GM23338 (cell line): ENCODE results near the gene TLDC2. TPM values are rescaled to one million over a fixed set of nuclear protein-coding genes. Genes with fewer than 3 reads are reported as not detected.
"Not testable (repeated sequence)": the region's sequence is repeated elsewhere in the genome, so short reads cannot be mapped to it uniquely, and the experiment has no call there.

ENCODE experiments used
- ATAC-seq: fragments of 200-7000 bp; cut with Tn5 transposase; 3 replicates; pipeline ENCODE4 v1.9.1; 2020
- DNase-seq: peaks from one replicate; pipeline ENCODE4 v3.0.0-alpha.2; 2015; ENCODE audit warnings: low spot score
- H2AFZ ChIP-seq: fragments of 200-600 bp; sonication (generic); 2 replicates; pipeline ENCODE4 v1.8.0; 2016; ENCODE audit warnings: antibody characterized with exemption, mild to moderate bottlenecking, moderate library complexity
- H3F3A ChIP-seq: fragments of 200-600 bp; sonication (generic); replicated peaks from 2 replicates; pipeline ENCODE4 v1.8.0; 2017; ENCODE audit warnings: antibody characterized with exemption, mixed run types, low read depth
- H3K27ac ChIP-seq: fragments of 200-600 bp; sonication (generic); 2 replicates; pipeline ENCODE4 v1.6.1; 2016; ENCODE audit warnings: low read depth
- H3K27me3 ChIP-seq: fragments of 200-600 bp; sonication (generic); 2 replicates; pipeline ENCODE4 v1.8.0; 2016; ENCODE audit warnings: mild to moderate bottlenecking, mixed run types, moderate library complexity; ENCODE audit not compliant: insufficient read depth
- H3K36me3 ChIP-seq: fragments of 200-600 bp; sonication (generic); 2 replicates; pipeline ENCODE4 v1.8.0; 2016; ENCODE audit warnings: mild to moderate bottlenecking; ENCODE audit not compliant: insufficient read depth
- H3K4me1 ChIP-seq: fragments of 200-600 bp; sonication (generic); 2 replicates; pipeline ENCODE4 v1.8.0; 2016; ENCODE audit warnings: mild to moderate bottlenecking, moderate library complexity; ENCODE audit not compliant: insufficient read depth
- H3K4me2 ChIP-seq: fragments of 200-600 bp; sonication (generic); 2 replicates; pipeline ENCODE4 v1.7.1; 2017; ENCODE audit warnings: mixed run types
- H3K4me3 ChIP-seq: fragments of 200-600 bp; sonication (generic); 2 replicates; pipeline ENCODE4 v1.6.1; 2016; ENCODE audit warnings: mixed run types
- H3K79me2 ChIP-seq: fragments of 200-600 bp; sonication (generic); replicated peaks from 2 replicates; pipeline ENCODE4 v1.8.0; 2017; ENCODE audit warnings: mild to moderate bottlenecking; ENCODE audit not compliant: insufficient read depth
- H3K9me2 ChIP-seq: fragments of 200-600 bp; sonication (generic); 2 replicates; pipeline ENCODE4 v1.8.0; 2017; ENCODE audit not compliant: insufficient read depth
- H4K20me1 ChIP-seq: fragments of 200-600 bp; sonication (generic); replicated peaks from 2 replicates; pipeline ENCODE4 v1.8.0; 2017; ENCODE audit warnings: mild to moderate bottlenecking; ENCODE audit not compliant: insufficient read depth
- H3K27ac Mint-ChIP-seq: 2 replicates; pipeline ENCODE4 v1.8.0; 2020; ENCODE audit warnings: inconsistent platforms, mild to moderate bottlenecking, moderate library complexity, mixed read lengths
- H3K27me3 Mint-ChIP-seq: 3 replicates; pipeline ENCODE4 v1.8.0; 2022; ENCODE audit warnings: low read depth, mild to moderate bottlenecking, moderate library complexity, mixed read lengths, inconsistent platforms; ENCODE audit not compliant: insufficient read depth, poor library complexity
- H3K36me3 Mint-ChIP-seq: 3 replicates; pipeline ENCODE4 v1.8.0; 2021; ENCODE audit warnings: low read depth, mild to moderate bottlenecking, inconsistent platforms, moderate library complexity, mixed read lengths
- H3K4me1 Mint-ChIP-seq: 3 replicates; pipeline ENCODE4 v1.8.0; 2020; ENCODE audit warnings: mild to moderate bottlenecking, inconsistent platforms, mixed read lengths
- H3K4me3 Mint-ChIP-seq: 3 replicates; pipeline ENCODE4 v1.8.0; 2021; ENCODE audit warnings: moderate library complexity, mild to moderate bottlenecking, inconsistent platforms, mixed read lengths
- H3K9me3 Mint-ChIP-seq: 3 replicates; pipeline ENCODE4 v1.8.0; 2020; ENCODE audit warnings: moderate library complexity, mild to moderate bottlenecking, inconsistent platforms, mixed read lengths
- NANOG ChIP-seq: IDR thresholded peaks from 2 replicates; pipeline ENCODE4 v1.6.1; 2016; ENCODE audit warnings: antibody characterized with exemption, borderline replicate concordance
- ZNF462 ChIP-seq: fragments of 250-450 bp; sonication (Bioruptor Pico); IDR thresholded peaks from 2 replicates; pipeline ENCODE4 v1.5.0; 2020; ENCODE audit warnings: mild to moderate bottlenecking, moderate library complexity
- polyA plus RNA-seq: library from polyadenylated mRNA; unstranded; fragments of >200 nt; fragmentation: Nextera tagmentation; extraction: Ambion mirVana; gene quantifications from 2 replicates; pipeline ENCODE4 v1.2.1, GENCODE V29; 2016
- total RNA-seq: library from RNA; depleted of rRNA; stranded (reverse); fragments of >200 nt; shearing (Covaris generic); gene quantifications from 2 replicates; pipeline ENCODE4 v1.2.3, GENCODE V29; 2014

TLDC2 gene
- total and polyA plus RNA-seq, 2 experiments from 2014 or later = 0.16 to 0.38 TPM

- H3K27me3 Mint-ChIP-seq, H3K36me3 Mint-ChIP-seq, H3K9me2 ChIP-seq, H3K4me1 Mint-ChIP-seq, H3K4me3 ChIP-seq, H3F3A ChIP-seq, H3K27ac Mint-ChIP-seq, H3K27me3 ChIP-seq, ATAC-seq, H3K36me3 ChIP-seq, H3K9me3 Mint-ChIP-seq, H2AFZ ChIP-seq, H4K20me1 ChIP-seq, H3K4me1 ChIP-seq, H3K4me3 Mint-ChIP-seq, H3K79me2 ChIP-seq, DNase-seq, H3K27ac ChIP-seq, H3K4me2 ChIP-seq: not testable (repeated sequence)
Observed at GRCh38 chr20:36875093-36875492, 845 bp upstream of the TLDC2 start.

- Mint-ChIP-seq H3K9me3 (no peaks in the 10 kb centered on the region), H3K36me3 (no peaks in the 10 kb centered on the region), H3K4me3 (no peak overlapping the region), H3K4me1 (no peaks in the 10 kb centered on the region), H3K27me3 (no peaks in the 10 kb centered on the region), H3K27ac (no peak overlapping the region)
- Histone ChIP-seq H3K27ac (no peak overlapping the region), H3K4me3 (no peak overlapping the region), H3K4me2 (no peak overlapping the region), H3K27me3 (no peaks in the 10 kb centered on the region), H2AFZ (no peak overlapping the region), H3K4me1 (no peaks in the 10 kb centered on the region), H3K79me2 (no peaks in the 10 kb centered on the region), H4K20me1 (no peaks in the 10 kb centered on the region), H3K36me3 (no peaks in the 10 kb centered on the region), H3F3A (no peaks in the 10 kb centered on the region), H3K9me2 (no peaks in the 10 kb centered on the region)
- no peak for ATAC-seq
- TF ChIP-seq ZNF462 (no peak), NANOG (no peak)
- DNase-seq = no peak
Observed at GRCh38 chr20:36876473-36876833, 515 bp downstream of the TLDC2 start.
